Measurements from ENCODE around the gene CNTF. TPM values are rescaled to one million over a fixed set of nuclear protein-coding genes. Genes with fewer than 3 reads are reported as not detected.

The CNTF gene
- total RNA-seq, 1 experiment from 2014 or later = 5.5 TPM

GRCh38 chr11:58625826-58626460 is 3.5 kb downstream of the CNTF start:
- no peaks in the 10 kb centered on the region for H3K9me3 ChIP-seq (ENCODE audit: low read depth, low read length, poor library complexity, severe bottlenecking)
- H3K4me3 ChIP-seq (ENCODE audit: low read depth, low read length, poor library complexity, severe bottlenecking) = no peak overlapping the region
- ChIA-PET POLR2A (ENCODE audit: low non-redundant PET) (no interaction called here), CTCF (no interaction called here)
- no peak for TF ChIP-seq CTCF (conservative IDR thresholded peaks at IDR 0.05; ENCODE audit: low read depth, low read length)
- TF ChIP-seq EZH2 (IDR thresholded peaks at IDR 0.05; ENCODE audit: borderline replicate concordance, low read depth, low read length, poor library complexity, severe bottlenecking) = no peak
- no peak overlapping the region for H3K27ac ChIP-seq (ENCODE audit: low read depth, low read length, poor library complexity, severe bottlenecking)
- H3K36me3 ChIP-seq (ENCODE audit: insufficient read depth, low read length, poor library complexity, severe bottlenecking) = peaks cover 43% of the 10 kb centered on the region
- intact Hi-C loops (cut with micrococcal nuclease; ENCODE audit: unreplicated experiment) = no loop called here
- BruUV-seq (replicated peaks) = no TSS peak
- no peaks in the 10 kb centered on the region for H3K27me3 ChIP-seq (replicated peaks; ENCODE audit: insufficient read depth, low read depth, low read length, poor library complexity)
- no peaks in the 10 kb centered on the region for H3K4me1 ChIP-seq (ENCODE audit: insufficient read depth, low read length, poor library complexity, severe bottlenecking)
- DNase-seq (ENCODE audit: low spot score) = no peak

- POLR2A ChIA-PET (ENCODE audit: low non-redundant PET) = no interaction called here
- Histone ChIP-seq H3K4me1 (ENCODE audit: insufficient read depth, low read length, poor library complexity, severe bottlenecking) (no peaks in the 10 kb centered on the region), H3K4me3 (ENCODE audit: low read depth, low read length, poor library complexity, severe bottlenecking) (no peak overlapping the region), H3K27me3 (replicated peaks; ENCODE audit: insufficient read depth, low read depth, low read length, poor library complexity) (no peaks in the 10 kb centered on the region), H3K27ac (ENCODE audit: low read depth, low read length, poor library complexity, severe bottlenecking) (no peak overlapping the region), H3K36me3 (ENCODE audit: insufficient read depth, low read length, poor library complexity, severe bottlenecking) (peaks cover 33% of the 10 kb centered on the region), H3K9me3 (ENCODE audit: low read depth, low read length, poor library complexity, severe bottlenecking) (no peaks in the 10 kb centered on the region)
- TF ChIP-seq CTCF (conservative IDR thresholded peaks at IDR 0.05; ENCODE audit: low read depth, low read length) (no peak), EZH2 (IDR thresholded peaks at IDR 0.05; ENCODE audit: borderline replicate concordance, low read depth, low read length, poor library complexity, severe bottlenecking) (no peak)
- intact Hi-C loops (cut with micrococcal nuclease; ENCODE audit: unreplicated experiment) = no loop called here
- peak; percentile 13 for DNase-seq (ENCODE audit: low spot score)
- CTCF ChIA-PET = no interaction called here
- BruUV-seq (replicated peaks) = no TSS peak
Measured at GRCh38 chr11:58626934-58627483, 4.5 kb downstream of the CNTF start.

- intact Hi-C loops (cut with micrococcal nuclease; ENCODE audit: unreplicated experiment) = no loop called here
- ChIA-PET POLR2A (ENCODE audit: low non-redundant PET) (no interaction called here), CTCF (no interaction called here)
- no TSS peak for BruUV-seq (replicated peaks)
- H3K27ac ChIP-seq (ENCODE audit: low read depth, low read length, poor library complexity, severe bottlenecking) = no peak overlapping the region
- H3K4me3 ChIP-seq (ENCODE audit: low read depth, low read length, poor library complexity, severe bottlenecking) = no peak overlapping the region
- TF ChIP-seq CTCF (conservative IDR thresholded peaks at IDR 0.05; ENCODE audit: low read depth, low read length) (no peak), EZH2 (IDR thresholded peaks at IDR 0.05; ENCODE audit: borderline replicate concordance, low read depth, low read length, poor library complexity, severe bottlenecking) (no peak)
- no peaks in the 10 kb centered on the region for H3K9me3 ChIP-seq (ENCODE audit: low read depth, low read length, poor library complexity, severe bottlenecking)
- H3K36me3 ChIP-seq (ENCODE audit: insufficient read depth, low read length, poor library complexity, severe bottlenecking) = peaks cover 18% of the 10 kb centered on the region
- DNase-seq (ENCODE audit: low spot score) = no peak
- no peaks in the 10 kb centered on the region for H3K4me1 ChIP-seq (ENCODE audit: insufficient read depth, low read length, poor library complexity, severe bottlenecking)
- no peaks in the 10 kb centered on the region for H3K27me3 ChIP-seq (replicated peaks; ENCODE audit: insufficient read depth, low read depth, low read length, poor library complexity)
Measured at GRCh38 chr11:58628446-58628845, 6.0 kb downstream of the CNTF start.

Measured in A673 (cell line).